Stimulated activated CD4-positive, alpha-beta T cell treated with anti-CD3 and anti-CD28 coated beads, Interleukin-2, amount 100 ng/mL, for 24 hours (primary cell): ENCODE data around the gene USP12.

Source experiments
- DNase-seq, 2 donors: peaks; one replicate each; pipeline ENCODE4 v3.0.0-alpha.2; 2020

The USP12 gene

GRCh38 chr13:27065582-27065981, 106.0 kb downstream of the USP12 start:
- DNase-seq, result no peak

- no peak for DNase-seq
Measured at GRCh38 chr13:27064252-27064995, 107.2 kb downstream of the USP12 start.

- DNase-seq, result no peak
Measured at GRCh38 chr13:27057817-27058216, 113.8 kb downstream of the USP12 start.

- no peak for DNase-seq
Measured at GRCh38 chr13:27055526-27055925, 116.1 kb downstream of the USP12 start.

- DNase-seq, result no peak
Measured at GRCh38 chr13:27054760-27055159, 116.9 kb downstream of the USP12 start.

DNA sequence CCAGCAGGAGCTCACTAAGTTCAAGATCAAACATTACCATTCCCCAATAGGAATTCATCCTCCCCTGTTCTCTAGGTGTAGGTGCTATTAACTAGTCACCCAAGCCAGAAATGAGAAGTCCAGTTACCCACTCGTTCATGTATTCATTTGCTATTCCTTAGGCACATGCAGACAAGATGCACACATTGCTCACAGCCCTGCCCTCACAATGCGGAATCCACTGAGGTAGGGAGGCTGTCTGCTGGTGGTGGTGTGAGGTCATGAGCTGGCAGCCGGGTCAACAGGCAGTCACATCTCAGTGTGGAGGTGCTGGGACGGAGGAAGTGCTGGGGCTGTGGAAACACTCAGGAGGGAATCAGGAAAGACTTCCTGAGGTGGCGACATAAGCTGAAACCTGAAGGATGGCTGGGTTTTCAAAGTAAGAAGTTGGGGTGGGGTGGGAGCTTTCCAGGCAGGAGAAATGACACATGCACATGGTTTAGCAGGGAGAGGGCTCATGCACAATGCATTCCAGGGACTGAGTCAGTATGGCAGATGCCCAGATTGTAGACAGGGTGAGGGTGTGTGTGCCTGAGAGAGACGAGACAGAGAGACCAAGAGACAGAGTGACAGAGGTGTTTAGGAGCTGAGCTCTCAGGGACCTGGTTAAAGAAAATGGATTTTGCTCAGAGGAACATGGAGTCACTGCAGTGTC, 117.6 kb downstream of the USP12 start:
- DNase-seq, result no peak

- DNase-seq, result no peak
Measured at GRCh38 chr13:27053210-27053884, 118.3 kb downstream of the USP12 start.

- DNase-seq, result no peak
Measured at GRCh38 chr13:27052551-27053208, 118.9 kb downstream of the USP12 start.

DNA sequence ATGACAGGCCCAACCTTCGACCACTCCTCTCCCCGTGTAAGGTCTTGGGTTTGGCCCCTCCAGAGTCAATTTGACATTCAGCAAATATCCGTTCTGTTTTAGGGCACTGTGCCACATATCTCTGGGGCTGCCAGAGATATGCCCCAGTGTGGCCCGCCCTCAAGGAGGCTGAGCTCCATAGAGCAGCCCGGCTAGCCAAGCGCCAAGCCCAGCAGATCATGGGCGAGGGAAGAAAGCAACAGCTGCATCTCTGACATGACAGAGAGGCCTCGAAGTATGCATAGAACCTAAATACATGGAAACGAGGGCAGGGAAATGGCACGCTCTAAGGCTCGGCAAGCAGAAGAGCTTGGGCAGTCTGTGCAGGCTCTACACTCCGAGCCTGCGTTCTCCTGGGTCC, 124.5 kb downstream of the USP12 start:
- DNase-seq, result no peak

GRCh38 chr13:27044837-27045570, 126.6 kb downstream of the USP12 start:
- no peak for DNase-seq

DNA sequence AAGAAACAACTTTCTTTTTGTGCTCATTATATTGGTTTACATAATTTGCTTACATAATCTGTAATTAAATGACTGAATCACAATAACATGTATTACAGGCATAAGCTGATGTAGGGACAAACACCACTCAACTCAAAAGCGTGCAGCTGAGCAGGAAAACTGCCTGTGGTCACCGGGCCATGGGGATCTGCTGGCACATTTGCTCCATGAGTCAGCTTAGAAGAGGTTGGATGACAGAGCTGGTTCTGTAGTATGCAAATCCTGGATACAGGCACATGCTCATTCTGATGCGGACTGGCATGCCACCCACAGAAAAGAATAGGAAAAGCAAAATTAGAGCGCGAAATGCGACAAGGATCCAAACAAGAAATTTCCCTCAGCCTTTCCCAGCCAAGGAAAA, 128.6 kb downstream of the USP12 start:
- DNase-seq, result no peak

- DNase-seq, result no peak
Measured at GRCh38 chr13:27041341-27041740, 130.3 kb downstream of the USP12 start.

GRCh38 chr13:27040826-27041108, 130.8 kb downstream of the USP12 start:
- no peak for DNase-seq

GRCh38 chr13:27039171-27039701, 132.4 kb downstream of the USP12 start:
- no peak for DNase-seq

- no peak for DNase-seq
Measured at GRCh38 chr13:27038323-27038722, 133.3 kb downstream of the USP12 start.

DNA sequence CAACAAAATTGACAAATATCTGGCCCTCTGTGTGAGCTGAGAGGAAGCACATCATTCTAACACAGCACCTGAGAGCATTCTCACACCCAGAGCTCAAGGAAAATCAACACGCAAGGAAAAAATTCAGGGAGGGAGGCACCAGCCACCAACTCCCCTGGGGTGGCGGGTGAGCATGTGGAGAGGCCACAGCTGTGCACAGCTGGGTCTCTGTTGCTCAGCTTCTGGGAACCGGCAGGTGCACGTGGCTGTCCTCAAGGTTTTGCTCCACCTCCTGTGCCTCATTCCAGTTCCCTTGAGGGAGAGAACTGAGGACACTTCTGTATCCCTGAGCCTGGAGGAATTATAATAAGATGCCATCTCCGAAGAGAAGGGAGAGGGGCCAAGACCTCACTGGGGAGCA, 134.0 kb downstream of the USP12 start:
- no peak for DNase-seq

- no peak for DNase-seq
Measured at GRCh38 chr13:27037171-27037570, 134.4 kb downstream of the USP12 start.

DNA sequence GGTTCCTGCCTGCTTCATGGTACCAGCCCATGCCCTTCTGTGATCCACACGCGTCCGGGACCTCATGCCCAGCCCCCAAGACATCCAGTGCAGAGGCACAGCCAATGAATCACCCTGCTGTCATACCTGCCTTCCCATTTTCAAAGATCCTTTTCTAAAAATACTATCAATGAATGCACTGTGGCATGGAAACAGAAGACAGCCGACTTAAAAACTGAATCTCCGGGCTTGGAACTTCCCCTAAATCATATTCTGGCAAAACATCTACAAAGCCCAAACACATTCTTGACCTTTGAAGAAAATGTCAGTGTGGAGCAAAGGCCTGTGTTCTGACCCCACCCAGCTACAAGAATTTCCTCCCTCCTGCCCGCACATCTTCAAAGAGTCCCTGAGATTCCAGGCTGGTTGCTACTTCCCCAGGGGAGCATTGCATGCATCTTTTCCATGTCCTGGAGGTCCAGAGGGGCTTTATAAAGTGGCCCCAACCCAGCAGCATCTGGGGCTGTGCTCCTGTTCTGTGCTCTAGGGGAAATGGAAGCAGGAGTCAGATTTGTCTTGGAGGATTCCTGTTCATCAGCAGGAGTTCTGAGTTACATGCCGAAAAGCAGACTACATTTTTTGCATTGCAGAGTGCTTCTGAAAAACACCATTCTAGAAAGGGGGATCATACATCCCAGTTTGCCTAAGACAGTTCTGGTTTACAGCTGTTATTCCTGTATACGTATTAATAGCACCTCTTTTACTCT, 135.2 kb downstream of the USP12 start:
- DNase-seq, result no peak

DNA sequence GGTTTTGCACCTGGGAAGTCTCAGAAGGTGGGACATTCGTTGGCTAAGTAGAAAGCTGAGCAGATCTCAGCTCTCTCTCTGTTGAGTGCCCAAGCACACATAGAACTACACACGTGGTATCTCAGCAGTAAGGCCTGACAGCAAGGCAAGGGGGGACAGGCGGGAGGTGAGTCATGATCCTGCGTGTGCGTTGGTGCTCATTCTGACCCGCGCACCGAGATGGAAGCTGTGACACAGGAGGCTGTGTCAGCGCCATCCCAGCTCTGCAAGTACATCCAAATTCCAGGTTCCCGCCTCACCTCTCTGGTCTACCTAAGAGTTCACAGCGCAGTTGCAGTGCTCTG, 135.7 kb downstream of the USP12 start:
- DNase-seq, result no peak

GRCh38 chr13:27034678-27035111, 136.9 kb downstream of the USP12 start:
- DNase-seq, result no peak

GRCh38 chr13:27028683-27029480, 142.7 kb downstream of the USP12 start:
- no peak for DNase-seq
